Left lung (tissue), 10 donors: ENCODE results near the gene KIF12. TPM values are rescaled to one million over a fixed set of nuclear protein-coding genes. Genes with fewer than 3 reads are reported as not detected.

Experiments used
- ATAC-seq: fragments of 200-7000 bp; cut with Tn5 transposase; one replicate; pipeline ENCODE4 v1.9.1; 2020; ENCODE audit warnings: moderate library complexity
- DNase-seq, 4 donors: peaks; one replicate each; pipeline ENCODE4 v3.0.0-alpha.2; 2013 to 2020
- H3K27ac ChIP-seq, 2 donors: fragments of 200-600 bp; sonication (generic) in 1 of 2; one replicate each; pipeline versions ENCODE4 v1.5.0 to v1.8.0; 2020 to 2021
- H3K27me3 ChIP-seq, 2 donors: fragments of 200-600 bp; sonication (generic) in 1 of 2; one replicate each; pipeline versions ENCODE4 v1.5.0 to v1.8.0; 2020 to 2021
- H3K36me3 ChIP-seq, 2 donors: fragments of 200-600 bp; sonication (generic) in 1 of 2; one replicate each; pipeline versions ENCODE4 v1.5.0 to v1.8.0; 2020 to 2021
- H3K4me1 ChIP-seq, 2 donors: fragments of 200-600 bp; one replicate each; pipeline ENCODE4 v1.8.0; 2021
- H3K4me3 ChIP-seq, 2 donors: fragments of 200-600 bp; sonication (generic) in 1 of 2; one replicate each; pipeline versions ENCODE4 v1.5.0 to v1.8.0; 2020 to 2021; ENCODE audit warnings: mild to moderate bottlenecking in 1 of 2
- H3K9me3 ChIP-seq, 2 donors: fragments of 200-600 bp; sonication (generic) in 1 of 2; one replicate each; pipeline versions ENCODE4 v1.5.0 to v1.8.0; 2020 to 2021
- CTCF ChIP-seq, 2 donors: fragments of 200-600 bp; sonication (generic) in 1 of 2; IDR thresholded peaks; one replicate each; pipeline versions ENCODE4 v1.5.0 to v1.8.0; 2021; ENCODE audit warnings: antibody characterized with exemption in 2 of 2
- intact Hi-C, 2 donors: fragments of 100-400 bp; cut with DNase I; formaldehyde crosslinking; loops; one replicate each; pipeline versions ENCODE4 v1.11.2 to v1.14.2; 2022
- polyA plus RNA-seq, 6 donors: library from polyadenylated mRNA; unstranded; fragments of 120-200 nt; gene quantifications; one replicate each; pipeline ENCODE4 v1.2.1, GENCODE V29; 2013; ENCODE audit not compliant: insufficient read length in 6 of 6
- total RNA-seq, 2 donors: library from RNA; stranded (reverse); fragmentation: NEBNext Ultra II Directional; extraction: Animal tissue kit (Norgen Biotek cat#: 25700); gene quantifications; one replicate each; pipeline ENCODE4 v1.2.1, GENCODE V29; 2021
- donor health status: DM: no; HTN: yes; CAD: no.
- donor health status: DM: no; HTN: no; CAD: no.

Gene KIF12
- total and polyA plus RNA-seq, 8 donors = 2.4 to 54.7 (median 43.3) TPM

- no peak for TF ChIP-seq CTCF (IDR thresholded peaks at IDR 0.05)
- H3K9me3 ChIP-seq = no peaks in the 10 kb centered on the region
- no peaks in the 10 kb centered on the region for H3K36me3 ChIP-seq
- no peak overlapping the region for H3K4me3 ChIP-seq
- peaks cover 0 to 5% of the 10 kb centered on the region in 2 donors for H3K27me3 ChIP-seq
- peak in 1 of 4 donors; percentile 21 for DNase-seq
- H3K4me1 ChIP-seq = peaks cover 0 to 3% of the 10 kb centered on the region in 2 donors
- intact Hi-C loops = no loop called here
- no peak overlapping the region for H3K27ac ChIP-seq
- no peak for ATAC-seq
These were observed 20.4 kb upstream of the KIF12 start for GRCh38 chr9:114119242-114120191.

- H3K4me1 ChIP-seq = peaks cover 0 to 5% of the 10 kb centered on the region in 2 donors
- peaks cover 0 to 5% of the 10 kb centered on the region in 2 donors for H3K27me3 ChIP-seq
- no peaks in the 10 kb centered on the region for H3K36me3 ChIP-seq
- H3K27ac ChIP-seq = no peak overlapping the region
- peak in 2 of 4 donors; percentile 53 to 84 for DNase-seq
- peak; percentile 84 for ATAC-seq
- no peak for TF ChIP-seq CTCF (IDR thresholded peaks at IDR 0.05)
- H3K4me3 ChIP-seq = no peak overlapping the region
- H3K9me3 ChIP-seq = no peaks in the 10 kb centered on the region
- intact Hi-C loops = no loop called here
These were observed 19.1 kb upstream of the KIF12 start for GRCh38 chr9:114117996-114118830.

GRCh38 chr9:114117614-114117995, 18.5 kb upstream of the KIF12 start:
- Histone ChIP-seq H3K36me3 (no peaks in the 10 kb centered on the region), H3K9me3 (no peaks in the 10 kb centered on the region), H3K27ac (no peak overlapping the region), H3K4me3 (no peak overlapping the region), H3K4me1 (peaks cover 0 to 5% of the 10 kb centered on the region in 2 donors), H3K27me3 (peaks cover 0 to 5% of the 10 kb centered on the region in 2 donors)
- no peak for ATAC-seq
- DNase-seq = peak in 1 of 4 donors; percentile 22
- TF ChIP-seq CTCF (IDR thresholded peaks at IDR 0.05) = no peak
- intact Hi-C loops = no loop called here

- Histone ChIP-seq H3K4me1 (peaks cover 0 to 5% of the 10 kb centered on the region in 2 donors), H3K9me3 (no peaks in the 10 kb centered on the region), H3K27me3 (peaks cover 0 to 5% of the 10 kb centered on the region in 2 donors), H3K36me3 (no peaks in the 10 kb centered on the region), H3K4me3 (no peak overlapping the region), H3K27ac (no peak overlapping the region)
- intact Hi-C loops = no loop called here
- DNase-seq (peak in 1 of 4 donors; percentile 28), ATAC-seq (no peak)
- TF ChIP-seq CTCF (IDR thresholded peaks at IDR 0.05) = no peak
These were observed 17.1 kb upstream of the KIF12 start for GRCh38 chr9:114116126-114116747.
